GM10847 (cell line): ENCODE measurements around the gene GCLM.

Experiments
- POLR2A ChIP-seq: IDR thresholded peaks from 2 replicates; pipeline ENCODE4 v1.6.1; 2011; ENCODE audit not compliant: insufficient read length; ENCODE audit errors: extremely low read depth

The GCLM gene

DNA sequence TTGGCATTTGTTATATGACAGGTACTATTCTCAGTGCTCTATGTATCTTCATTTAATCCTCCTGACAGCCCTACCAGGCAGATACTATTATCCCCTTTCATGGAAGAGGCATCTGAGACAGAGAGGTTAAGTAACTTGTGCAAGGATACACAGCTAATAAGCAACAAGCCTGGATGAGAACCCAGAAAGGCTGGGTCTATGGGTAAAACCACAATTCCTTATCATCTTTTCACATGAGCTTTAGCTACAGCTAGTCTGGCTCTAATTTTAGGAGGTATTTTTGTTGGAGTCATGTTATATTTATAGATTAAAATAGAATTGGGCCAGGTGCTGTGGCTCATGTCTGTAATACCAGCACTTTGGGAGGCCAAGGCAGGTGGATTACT, 57.9 kb downstream of the GCLM start:
- TF ChIP-seq POLR2A, result no peak

GRCh38 chr1:93848350-93848883, 60.8 kb downstream of the GCLM start:
- no peak for TF ChIP-seq POLR2A

DNA sequence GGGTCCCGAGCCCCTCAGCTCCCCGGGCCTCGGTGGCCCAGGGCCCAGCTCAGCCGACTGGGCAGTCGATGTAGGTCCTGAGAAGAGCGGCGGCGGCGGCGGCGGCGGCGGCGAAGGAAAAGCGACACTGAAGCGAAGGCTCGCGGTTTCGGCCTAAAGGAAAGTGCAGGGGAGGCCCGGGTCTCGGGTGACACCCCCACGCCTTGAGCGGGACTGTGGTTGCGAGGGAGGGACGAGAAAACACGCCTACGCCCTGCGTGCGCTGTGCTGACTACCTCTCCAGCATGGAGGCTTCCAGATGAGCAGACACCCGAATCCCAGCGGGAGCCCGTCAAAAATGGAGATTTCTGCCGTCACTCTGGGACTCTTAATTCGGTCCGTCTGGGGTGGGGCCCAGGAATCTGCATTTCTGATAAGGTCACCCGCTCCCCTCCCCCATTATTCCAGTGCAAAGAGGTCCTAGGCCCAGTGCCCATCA, 61.4 kb downstream of the GCLM start:
- TF ChIP-seq POLR2A, result no peak

- no peak for TF ChIP-seq POLR2A
Observed at GRCh38 chr1:93846992-93847810, 62.0 kb downstream of the GCLM start.

DNA sequence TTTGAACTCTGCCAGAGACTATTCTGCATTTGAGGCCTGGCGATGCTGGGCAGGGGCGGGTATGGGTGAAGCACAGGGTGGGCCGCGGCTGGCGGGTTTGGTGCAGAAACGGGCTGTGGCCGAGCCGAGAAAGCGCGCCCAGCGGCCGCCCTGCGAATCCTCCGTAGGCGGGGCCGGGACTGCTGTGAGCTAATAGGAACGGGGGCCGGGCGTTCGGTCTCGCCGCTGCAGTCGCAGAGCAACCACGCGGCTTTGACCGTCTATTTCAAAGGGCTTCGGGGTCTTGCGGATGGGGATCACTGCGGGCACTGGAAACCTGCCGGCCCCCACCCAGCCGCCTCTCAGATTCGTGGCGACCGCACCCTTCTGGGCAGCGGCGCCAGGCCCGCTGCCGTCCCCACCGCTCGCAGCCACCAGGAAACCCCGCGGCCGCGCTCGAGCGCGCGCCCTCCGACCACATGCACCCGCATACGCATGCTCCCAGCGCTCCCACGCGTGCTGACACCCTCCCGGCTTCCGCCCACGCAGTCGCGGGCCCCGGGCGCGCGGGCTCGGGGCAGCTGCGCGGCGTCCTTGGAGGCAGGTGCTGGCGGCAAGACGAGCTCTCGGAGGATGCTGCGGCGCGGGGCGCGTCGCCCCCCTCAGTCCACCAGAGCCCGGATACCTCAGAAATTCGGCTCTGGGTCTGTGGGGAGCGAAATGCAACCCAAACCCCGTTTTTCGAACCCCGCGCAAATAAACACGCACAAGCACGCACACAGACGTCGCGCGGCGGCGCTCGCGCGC, 62.8 kb downstream of the GCLM start:
- no peak for TF ChIP-seq POLR2A

DNA sequence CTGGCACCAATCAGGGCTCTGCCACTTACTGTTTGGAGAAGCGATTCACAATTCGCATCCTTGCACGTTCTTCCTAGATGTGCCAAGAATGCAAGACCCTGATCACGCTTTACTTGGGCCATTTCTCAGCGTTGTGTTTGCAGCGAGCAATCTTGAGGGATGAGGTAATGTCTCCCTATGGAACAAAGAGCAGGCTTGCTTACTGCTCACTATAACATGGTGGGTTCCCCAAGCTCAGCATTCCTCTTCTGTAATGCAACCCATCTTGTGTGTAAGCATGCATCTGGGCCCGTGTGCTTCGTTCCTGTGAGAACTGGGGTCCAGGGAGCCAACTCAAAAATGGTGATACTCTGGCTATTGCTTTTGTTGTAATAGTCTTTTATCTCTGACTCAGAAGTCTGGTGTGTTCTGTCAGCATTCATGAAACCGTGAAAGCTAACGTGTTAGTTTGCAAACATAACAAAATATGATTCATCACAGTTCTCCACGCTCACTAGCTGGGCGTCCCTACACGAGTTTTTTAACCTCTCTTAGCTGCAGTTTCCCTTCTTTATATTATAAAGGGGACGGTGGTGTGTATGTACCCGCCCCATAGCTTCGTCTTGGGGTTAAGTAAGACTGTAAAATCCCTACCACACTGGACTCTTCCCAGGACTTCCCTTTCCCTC, 63.6 kb downstream of the GCLM start:
- no peak for TF ChIP-seq POLR2A

- no peak for TF ChIP-seq POLR2A
Observed at GRCh38 chr1:93844262-93845045, 64.8 kb downstream of the GCLM start.

DNA sequence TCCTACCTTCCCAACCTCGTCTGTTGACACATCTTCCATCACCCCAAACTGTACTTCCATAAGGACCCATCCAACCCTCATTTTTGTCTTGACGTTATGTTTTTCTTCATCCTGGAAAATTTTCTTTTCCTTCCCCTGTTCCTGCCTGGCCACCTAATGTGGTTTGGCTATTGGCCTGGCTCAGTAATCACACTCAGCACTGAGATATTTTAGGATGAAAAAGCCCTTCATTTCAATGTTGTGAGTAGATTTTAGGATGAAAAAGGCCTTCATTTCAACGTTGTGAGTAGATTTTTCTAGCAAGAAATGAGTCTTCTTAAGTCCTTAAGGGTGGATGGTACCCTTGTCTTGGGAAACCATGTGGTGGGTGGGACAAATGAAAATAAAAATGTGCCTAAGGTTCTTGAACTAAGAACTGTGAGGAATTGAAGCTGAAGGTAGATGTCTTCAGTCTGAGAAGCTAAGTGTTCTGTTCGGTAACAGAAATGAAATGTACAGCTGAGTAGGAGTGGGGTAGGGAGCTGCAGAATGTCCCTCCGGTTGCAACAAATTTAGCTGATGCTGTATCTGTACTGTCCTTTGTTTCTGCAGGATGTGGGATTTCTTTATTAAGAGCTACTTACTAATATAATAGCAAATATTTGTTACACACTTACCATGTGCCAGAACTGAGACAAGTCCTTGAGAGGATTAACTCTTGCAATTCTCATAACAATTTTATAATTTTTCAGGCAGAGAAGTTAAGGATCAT, 66.3 kb downstream of the GCLM start:
- no peak for TF ChIP-seq POLR2A

- no peak for TF ChIP-seq POLR2A
Observed at GRCh38 chr1:93841771-93842170, 67.5 kb downstream of the GCLM start.

GRCh38 chr1:93840956-93841482, 68.2 kb downstream of the GCLM start:
- TF ChIP-seq POLR2A, result no peak

DNA sequence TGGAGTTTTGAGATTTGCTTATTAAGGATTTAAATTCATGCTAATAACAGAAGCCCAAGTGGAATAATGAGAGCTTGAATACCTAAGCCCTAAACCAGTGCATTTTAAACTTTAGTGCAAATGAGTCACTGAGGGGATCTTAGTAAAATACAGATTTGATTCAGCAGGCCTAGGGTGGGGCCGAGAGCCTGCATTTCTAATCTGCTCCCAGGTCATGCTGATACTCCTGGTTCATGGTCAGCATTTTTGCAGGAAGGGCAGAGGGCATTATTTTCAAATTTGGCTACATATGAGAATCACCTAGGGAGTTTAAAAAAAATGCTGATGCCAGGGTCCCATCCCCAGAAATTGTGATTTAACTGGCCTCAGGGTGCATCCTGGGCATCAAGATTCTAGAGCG, 69.5 kb downstream of the GCLM start:
- no peak for TF ChIP-seq POLR2A

- TF ChIP-seq POLR2A, result no peak
Observed at GRCh38 chr1:93839307-93839706, 69.9 kb downstream of the GCLM start.

DNA sequence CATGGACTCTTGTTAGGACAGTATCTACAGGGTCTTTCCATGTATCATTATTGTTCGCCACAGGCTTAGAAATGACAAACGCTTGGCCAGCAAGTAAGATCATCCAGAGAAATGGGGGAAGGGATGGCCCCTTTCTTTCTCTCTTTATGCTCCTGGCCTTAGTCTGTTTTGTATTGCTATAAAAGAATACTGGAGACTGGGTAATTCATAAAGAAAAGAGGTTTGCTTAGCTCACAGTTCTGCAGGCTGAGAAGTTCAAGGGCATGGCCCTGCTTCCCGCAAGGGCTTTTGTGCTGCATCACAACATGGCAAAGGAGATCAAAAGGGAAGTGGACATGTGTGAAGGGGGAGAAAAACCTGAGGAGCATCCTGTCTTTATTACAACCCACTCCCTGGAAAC, 71.3 kb downstream of the GCLM start:
- TF ChIP-seq POLR2A, result no peak
